Dermis microvascular lymphatic vessel endothelial cell (primary cell): ENCODE results near the gene NDST1. TPM values are rescaled to one million over a fixed set of nuclear protein-coding genes. Genes with fewer than 3 reads are reported as not detected.
"Not testable (repeated sequence)": the region's sequence is repeated elsewhere in the genome, so short reads cannot be mapped to it uniquely, and the experiment has no call there.

Experiments
- DNase-seq, 2 donors: peaks; one replicate each; pipeline versions ENCODE4 v3.0.0 to v3.0.0-alpha.2; 2010; ENCODE audit warnings: low read depth in 2 of 2
- total RNA-seq: library from RNA; depleted of rRNA; stranded (reverse); fragments of >200 nt; gene quantifications from 2 replicates; pipeline ENCODE4 v1.2.1, GENCODE V29; 2014

NDST1 gene
- total RNA-seq, 1 donor from 2014 or later: 22.3 TPM

DNA sequence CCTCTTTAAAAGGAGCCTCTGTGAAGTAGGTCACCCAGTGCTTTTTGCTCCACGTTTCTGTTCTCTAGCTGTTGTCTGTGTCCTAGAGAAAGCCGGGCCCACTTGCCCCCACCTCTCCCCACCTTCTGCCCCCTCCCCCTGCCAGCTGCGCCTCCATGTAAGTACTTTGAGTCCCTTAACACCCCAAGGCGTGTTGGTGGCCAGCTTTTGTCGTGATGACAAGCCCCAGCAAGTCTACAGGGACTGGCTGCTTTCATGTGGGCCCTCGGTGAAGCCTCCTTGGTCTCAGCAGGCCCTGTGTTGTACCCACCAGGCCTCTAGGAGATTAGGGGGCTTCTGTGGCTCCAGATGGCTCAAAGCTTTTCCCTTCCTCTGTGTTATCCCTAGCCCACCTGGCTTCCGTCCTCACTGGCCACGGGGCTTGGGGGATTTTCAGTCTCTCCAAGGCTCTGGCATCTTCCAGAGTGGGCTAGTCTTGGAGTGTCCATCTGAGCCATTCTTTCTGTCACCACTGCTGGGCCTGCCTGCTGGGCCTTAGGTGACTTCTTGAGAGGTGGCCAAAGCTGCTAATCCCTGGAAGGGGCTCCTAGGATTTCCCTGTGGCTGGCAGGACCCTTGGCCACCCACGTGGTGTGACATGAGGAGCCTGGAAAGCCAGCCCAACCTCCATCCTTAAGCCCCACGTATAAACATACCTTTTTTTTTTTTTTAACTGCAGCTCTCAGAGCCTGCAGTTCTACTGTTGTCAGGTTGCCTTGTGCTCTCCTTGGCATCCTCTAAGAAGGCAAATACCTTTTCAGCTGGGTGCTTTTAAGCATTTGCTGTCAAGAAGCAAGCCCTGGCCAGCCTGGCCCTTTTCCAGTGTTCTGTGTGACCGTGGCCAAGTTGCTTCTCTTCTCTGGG, 1.1 kb upstream of the NDST1 start:
- no peak for DNase-seq

- no peak for DNase-seq
These were observed 328 bp downstream of the NDST1 start for GRCh38 chr5:150508277-150508640.

GRCh38 chr5:150508828-150509227, 897 bp downstream of the NDST1 start:
- DNase-seq: no peak

DNA sequence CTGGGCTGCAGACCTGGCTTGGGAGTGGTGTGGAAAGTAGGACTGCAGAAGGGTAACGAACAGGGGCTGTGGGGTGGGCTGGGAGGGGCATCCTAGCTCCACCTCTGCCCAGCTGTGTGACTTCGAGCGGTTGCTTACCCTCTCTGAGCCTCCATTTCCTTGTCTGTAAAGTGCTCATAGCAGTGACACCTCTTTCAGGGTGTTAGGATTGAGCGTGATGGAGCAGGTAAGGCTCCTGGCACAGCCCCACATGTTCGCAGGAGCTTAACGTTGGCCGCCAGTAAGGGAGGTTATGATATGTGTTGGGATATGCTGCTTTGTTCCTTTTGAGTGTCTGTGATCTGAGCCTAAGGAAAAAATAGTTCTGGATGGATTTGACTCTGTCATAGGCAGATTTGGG, 2.1 kb downstream of the NDST1 start:
- no peak for DNase-seq

DNA sequence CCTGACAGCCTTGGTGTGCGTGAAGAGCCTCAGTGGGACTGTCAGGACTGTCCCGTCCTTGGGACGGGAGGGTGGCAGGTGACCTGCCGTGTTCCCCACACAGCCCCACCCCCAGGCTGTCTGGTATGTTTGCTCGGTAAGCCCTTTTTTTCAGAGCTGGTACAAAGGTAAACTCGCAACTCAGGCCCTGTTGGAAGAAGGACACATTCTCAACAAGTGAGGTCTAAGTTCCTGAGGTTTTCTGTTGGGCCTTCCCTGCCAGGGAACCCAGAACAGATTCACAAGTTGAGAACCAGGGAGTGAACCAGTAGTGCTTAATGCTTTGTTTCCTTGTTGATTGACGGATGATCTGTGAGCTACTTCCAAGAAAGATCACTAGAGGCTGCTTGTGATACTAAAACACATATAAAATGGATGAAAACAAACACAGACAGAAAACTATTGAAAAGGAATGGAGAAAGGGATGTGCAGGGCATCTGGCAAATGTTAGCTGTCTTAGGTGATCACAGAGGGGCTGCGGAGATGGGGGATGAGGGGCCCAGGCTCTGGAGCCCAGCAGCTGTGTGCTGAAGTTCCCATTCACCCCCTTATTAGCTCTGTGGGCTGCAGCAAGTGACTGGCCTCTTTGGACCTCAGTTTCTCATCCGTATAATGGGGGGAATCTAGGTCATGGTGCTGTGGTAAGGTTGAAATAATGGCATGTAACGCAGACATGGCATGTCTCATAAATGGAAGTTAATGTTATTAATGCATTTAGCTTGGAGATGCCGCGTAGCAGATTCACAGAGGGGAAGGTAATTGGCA, 2.7 kb downstream of the NDST1 start:
- DNase-seq: no peak

- no peak for DNase-seq
These were observed 3.8 kb downstream of the NDST1 start for GRCh38 chr5:150511578-150512367.

DNA sequence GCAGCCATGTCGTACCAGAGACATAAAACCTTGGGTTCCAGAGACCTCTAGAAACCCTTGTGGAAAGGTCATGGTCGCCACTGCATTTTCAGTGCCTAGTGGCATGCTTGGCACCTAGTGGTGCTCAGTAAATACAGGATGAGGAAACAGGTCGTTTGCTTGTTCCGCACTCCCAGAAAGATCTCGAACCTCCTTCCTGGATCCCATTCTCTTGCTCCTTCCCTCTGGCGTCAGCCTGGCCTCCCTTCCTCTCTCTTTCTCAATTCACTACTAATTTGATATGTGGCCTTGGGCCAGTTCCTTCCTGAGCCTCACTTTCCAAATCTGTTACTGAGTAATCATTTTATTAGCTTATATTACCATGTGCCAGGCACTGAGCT, 4.4 kb downstream of the NDST1 start:
- peak in 1 of 2 donors; percentile 33 for DNase-seq

GRCh38 chr5:150513375-150514309, 5.7 kb downstream of the NDST1 start:
- DNase-seq: no peak

DNA sequence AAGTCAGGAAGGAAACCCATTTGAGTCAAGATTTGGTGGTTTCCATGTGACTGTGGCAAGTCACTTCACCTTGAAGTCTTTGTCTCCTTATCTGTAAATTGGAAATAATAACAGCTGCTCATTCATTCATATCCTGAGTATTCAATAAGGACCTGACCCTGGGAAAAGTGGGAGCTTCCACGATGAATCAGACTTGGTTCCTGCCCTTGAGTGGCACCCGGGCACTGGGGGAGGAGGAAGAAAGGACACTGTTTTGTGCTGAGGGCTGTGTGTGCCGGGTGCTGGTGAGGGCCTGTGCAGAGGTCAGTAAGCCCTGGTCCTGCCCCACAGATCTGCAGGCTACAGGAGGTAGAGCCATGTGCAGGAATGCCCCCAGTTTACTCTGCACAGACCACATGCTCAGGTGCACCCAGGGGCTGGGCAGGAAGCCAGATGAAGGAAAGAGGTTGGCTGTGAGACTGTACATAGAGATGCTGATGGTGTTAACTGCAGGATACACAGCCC, 6.8 kb downstream of the NDST1 start:
- peak in 1 of 2 donors; percentile 86 for DNase-seq

DNA sequence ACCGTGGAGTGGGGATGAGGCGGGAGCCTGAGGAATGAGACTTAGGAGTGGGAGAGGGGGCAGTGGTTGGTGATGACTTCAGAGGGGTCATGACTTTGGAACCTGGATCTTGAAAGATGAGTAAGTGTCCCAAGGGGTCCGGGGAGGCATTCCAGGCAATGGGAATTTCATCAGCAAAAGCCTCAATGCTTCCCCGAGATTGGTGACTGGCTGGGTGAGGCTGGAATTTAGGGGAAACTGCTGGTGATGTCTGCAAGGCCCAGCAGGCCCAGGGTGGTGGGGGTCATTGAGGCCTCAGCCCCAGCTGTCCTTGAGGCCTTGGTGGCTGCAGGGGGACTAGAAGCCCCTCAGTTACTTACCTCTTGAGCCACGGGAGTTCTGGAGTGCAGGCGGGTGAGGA, 7.5 kb downstream of the NDST1 start:
- DNase-seq: no peak

- peak in 1 of 2 donors; percentile 29 for DNase-seq
These were observed 8.1 kb downstream of the NDST1 start for GRCh38 chr5:150516011-150516410.

DNA sequence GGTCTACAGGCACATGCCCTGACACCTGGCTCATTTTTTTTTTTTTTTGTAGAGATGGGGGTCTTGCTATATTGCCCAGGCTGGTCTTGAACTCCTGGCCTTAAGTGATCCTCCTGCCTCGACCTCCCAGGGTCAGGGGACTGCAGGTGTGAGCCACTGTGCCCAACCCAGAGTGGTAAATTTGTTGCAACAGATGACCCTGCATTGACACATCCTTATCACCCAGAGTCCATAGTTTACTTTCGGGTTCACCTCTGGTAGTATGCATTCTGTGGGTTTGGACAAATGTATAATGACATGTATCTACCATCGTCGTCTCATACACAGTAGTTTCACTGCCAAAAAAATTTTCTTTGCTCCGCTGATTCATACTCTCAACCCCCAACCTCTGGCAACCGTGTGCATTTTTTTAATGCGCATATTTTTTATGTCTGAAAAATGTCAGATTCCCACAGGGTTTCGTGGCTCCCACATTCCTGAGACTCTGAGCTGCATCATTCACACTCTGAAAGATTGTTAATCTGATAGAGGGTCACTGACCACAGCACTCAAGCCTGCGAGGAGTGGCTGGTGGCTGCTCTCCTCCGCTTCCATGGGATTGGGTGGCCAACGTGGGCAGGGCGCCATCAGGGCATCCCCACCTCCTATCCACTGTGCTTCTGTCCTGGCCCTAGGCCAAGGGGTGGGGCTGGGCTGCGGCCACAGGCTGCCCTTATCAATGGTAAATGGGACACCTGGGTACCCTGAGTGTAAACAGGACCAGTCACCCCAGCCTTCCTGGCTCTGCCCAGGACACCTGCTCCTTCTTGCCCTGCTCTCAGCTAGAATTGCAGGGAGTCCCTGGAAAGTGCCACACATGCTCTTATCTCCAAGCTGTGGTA, 9.6 kb downstream of the NDST1 start:
- peak in 1 of 2 donors; percentile 84 for DNase-seq

GRCh38 chr5:150518712-150519559, 11.0 kb downstream of the NDST1 start:
- not testable (repeated sequence) for DNase-seq

GRCh38 chr5:150519560-150519945, 11.6 kb downstream of the NDST1 start:
- no peak for DNase-seq

- DNase-seq: no peak
These were observed 12.0 kb downstream of the NDST1 start for GRCh38 chr5:150519978-150520377.

DNA sequence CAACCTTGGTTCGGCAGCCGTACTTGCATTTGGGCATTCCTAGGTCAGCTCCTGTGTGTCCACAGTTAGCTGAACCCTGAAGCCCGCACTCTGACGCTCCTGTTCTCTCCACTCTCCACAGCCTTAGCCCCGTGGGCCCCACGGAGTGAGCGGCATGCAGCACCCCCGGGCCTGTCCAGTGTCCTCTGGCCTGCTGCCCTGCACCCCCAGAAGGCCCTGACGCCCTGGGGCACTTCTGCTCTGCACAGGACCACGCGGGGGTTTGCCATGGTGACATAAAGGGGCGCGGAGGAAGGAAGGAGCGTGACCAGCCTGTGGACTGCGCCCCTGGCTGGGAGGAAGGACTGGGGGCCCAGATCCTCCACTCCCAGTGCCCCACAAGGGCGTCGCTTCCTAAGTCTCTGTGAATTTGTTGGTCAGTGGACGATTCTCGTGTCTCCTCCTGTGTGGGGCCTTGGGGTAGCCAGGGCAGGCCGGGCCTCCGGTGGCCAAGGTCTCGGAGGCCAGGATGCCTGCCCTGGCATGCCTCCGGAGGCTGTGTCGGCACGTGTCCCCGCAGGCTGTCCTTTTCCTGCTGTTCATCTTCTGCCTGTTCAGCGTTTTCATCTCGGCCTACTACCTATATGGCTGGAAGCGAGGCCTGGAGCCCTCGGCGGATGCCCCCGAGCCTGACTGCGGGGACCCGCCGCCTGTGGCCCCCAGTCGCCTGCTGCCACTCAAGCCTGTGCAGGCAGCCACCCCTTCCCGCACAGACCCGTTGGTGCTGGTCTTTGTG, 13.0 kb downstream of the NDST1 start:
- no peak for DNase-seq

- no peak for DNase-seq
These were observed 13.5 kb downstream of the NDST1 start for GRCh38 chr5:150521522-150521817.

GRCh38 chr5:150521939-150522503, 14.1 kb downstream of the NDST1 start:
- no peak for DNase-seq
